Measurements from ENCODE around the gene MATN1. TPM values are rescaled to one million over a fixed set of nuclear protein-coding genes. Genes with fewer than 3 reads are reported as not detected.

The MATN1 gene
- total RNA-seq, 4 donors from 2014 or later: 0.46 to 1.7 TPM; not detected in 2

DNA sequence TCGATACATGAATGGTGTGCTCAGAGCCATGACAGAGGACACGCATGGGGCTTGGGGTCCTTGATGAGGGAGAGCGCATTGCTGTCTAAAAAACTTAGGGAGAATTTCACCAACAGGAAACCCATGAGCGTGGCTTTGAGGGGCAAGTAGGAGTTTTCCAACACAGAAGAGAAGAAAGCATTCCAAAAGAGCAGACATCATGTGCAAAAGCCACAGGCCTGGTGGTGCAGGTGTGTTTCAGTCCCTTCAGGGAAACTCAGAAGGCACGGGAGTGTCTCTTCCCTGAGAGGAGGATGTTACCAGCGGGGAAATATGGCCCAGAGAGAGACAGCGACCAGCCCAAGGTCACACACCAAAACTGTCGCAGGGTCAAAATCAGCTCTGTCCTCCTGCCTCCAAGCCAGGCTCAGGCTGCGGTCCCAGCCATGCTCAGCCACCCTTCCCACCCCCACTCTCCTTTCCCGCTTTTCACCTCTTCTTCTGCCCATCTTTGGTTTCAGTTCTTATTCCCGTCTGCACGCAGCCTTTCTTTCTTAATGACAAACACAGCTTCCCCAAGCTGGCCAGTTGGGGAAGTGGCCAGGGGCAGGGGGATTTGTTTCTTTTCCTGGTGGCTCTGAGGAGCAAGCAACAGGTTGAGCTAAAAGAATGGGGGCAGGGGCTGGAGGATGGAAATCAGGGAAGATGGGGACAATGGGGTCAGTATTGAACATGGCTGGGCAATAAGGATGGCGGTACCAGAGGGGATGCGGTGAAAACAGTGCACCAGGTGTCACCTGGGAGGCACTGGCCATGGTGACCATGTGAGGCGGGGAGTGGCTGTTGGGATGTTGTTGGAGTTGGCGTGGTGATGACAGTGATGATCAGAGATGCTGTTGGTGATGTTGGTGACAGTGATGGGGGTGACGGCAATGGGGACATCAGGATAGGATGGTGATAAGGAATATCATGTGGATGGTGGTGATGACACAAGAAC lies 23.9 kb upstream of the MATN1 start:
- no peaks in the 10 kb centered on the region for H3K4me1 ChIP-seq
- no peak overlapping the region for H3K4me3 ChIP-seq
- TF ChIP-seq, protein P1, sequence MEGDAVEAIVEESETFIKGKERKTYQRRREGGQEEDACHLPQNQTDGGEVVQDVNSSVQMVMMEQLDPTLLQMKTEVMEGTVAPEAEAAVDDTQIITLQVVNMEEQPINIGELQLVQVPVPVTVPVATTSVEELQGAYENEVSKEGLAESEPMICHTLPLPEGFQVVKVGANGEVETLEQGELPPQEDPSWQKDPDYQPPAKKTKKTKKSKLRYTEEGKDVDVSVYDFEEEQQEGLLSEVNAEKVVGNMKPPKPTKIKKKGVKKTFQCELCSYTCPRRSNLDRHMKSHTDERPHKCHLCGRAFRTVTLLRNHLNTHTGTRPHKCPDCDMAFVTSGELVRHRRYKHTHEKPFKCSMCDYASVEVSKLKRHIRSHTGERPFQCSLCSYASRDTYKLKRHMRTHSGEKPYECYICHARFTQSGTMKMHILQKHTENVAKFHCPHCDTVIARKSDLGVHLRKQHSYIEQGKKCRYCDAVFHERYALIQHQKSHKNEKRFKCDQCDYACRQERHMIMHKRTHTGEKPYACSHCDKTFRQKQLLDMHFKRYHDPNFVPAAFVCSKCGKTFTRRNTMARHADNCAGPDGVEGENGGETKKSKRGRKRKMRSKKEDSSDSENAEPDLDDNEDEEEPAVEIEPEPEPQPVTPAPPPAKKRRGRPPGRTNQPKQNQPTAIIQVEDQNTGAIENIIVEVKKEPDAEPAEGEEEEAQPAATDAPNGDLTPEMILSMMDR (IDR thresholded peaks at IDR 0.05): no peak
- no peak for TF ChIP-seq POLR2A (IDR thresholded peaks at IDR 0.05)
- no peaks in the 10 kb centered on the region for H3K36me3 ChIP-seq
- intact Hi-C loops (cut with DNase I; ENCODE audit: low total_unique reads): no loop called here
- DNase-seq: no peak
- H3K9me3 ChIP-seq: no peaks in the 10 kb centered on the region
- H3K27ac ChIP-seq: no peak overlapping the region
- H3K27me3 ChIP-seq: no peaks in the 10 kb centered on the region

DNA sequence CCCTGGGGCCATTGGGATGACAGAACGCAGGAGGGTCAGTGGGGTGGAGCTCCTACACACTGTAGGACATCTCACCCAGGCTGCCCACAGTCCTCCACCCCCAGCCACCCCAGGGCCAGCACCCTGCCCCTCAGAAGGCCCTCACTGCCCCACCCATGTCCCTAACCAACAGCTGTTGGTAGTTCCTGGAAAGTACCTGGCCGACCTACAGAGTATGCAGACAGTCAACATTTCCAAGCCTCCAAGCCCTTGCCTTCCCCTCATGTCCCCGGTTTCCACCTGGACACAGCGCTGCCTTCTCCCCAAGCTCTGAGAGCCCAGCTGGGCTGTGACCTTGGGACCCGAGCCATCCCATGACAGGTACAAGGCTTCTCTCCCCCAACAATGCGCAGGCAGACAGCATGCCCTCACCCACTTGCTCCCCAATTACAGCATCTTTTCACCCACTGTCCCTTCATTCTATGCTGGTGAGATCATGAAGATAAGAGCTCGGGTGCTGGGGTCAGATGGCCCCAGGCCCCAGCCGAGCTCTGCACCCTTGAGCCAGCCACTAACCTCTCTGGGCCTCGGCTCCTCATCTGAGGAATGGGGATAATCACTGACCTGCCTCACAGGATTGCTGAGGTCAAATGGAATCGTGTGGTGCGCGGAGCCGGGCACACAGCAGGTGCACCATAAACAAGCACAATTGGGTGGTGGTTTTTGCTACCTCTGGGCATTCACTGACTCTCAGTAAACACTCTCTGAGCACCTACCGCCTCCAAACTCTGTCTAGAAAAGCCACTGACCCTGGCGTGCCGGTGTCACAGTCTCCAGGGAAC lies 23.0 kb upstream of the MATN1 start:
- intact Hi-C loops (cut with DNase I; ENCODE audit: low total_unique reads): no loop called here
- TF ChIP-seq, protein P1 (IDR thresholded peaks at IDR 0.05): no peak
- no peak for TF ChIP-seq POLR2A (IDR thresholded peaks at IDR 0.05)
- H3K4me3 ChIP-seq: no peak overlapping the region

DNA sequence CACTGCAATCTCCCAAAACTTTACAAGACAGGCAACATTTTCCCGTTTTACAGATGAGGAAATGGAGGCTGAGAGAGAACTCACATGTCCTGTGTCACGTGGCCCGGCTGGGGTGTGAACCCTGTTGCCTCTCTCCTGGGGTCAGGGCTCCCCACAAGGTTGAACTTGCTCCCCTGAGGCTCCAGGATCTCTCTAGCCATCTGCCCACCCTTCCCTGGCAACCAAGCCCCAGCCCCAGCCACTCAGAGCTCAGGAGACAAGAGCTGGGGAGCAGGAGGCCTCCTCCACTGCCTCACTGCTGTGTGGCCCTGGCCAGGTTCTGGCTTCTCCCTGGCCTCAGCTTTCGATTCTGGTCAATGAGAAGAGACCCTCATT lies 22.4 kb upstream of the MATN1 start:
- H3K27me3 ChIP-seq: no peaks in the 10 kb centered on the region
- TF ChIP-seq, protein P1 (IDR thresholded peaks at IDR 0.05): no peak
- TF ChIP-seq POLR2A (IDR thresholded peaks at IDR 0.05): no peak
- H3K27ac ChIP-seq: peak overlapping the region in 1 of 2 donors; percentile 10
- H3K4me3 ChIP-seq: no peak overlapping the region
- H3K4me1 ChIP-seq: no peaks in the 10 kb centered on the region
- no peak for DNase-seq
- H3K9me3 ChIP-seq: no peaks in the 10 kb centered on the region
- intact Hi-C loops (cut with DNase I; ENCODE audit: low total_unique reads): no loop called here
- H3K36me3 ChIP-seq: no peaks in the 10 kb centered on the region

More for the DNA sequence above, 23.0 kb upstream of the MATN1 start:
- Histone ChIP-seq H3K27me3 (no peaks in the 10 kb centered on the region), H3K36me3 (no peaks in the 10 kb centered on the region), H3K27ac (peak overlapping the region in 1 of 2 donors; percentile 10), H3K4me1 (no peaks in the 10 kb centered on the region), H3K9me3 (no peaks in the 10 kb centered on the region)
- no peak for DNase-seq

DNA sequence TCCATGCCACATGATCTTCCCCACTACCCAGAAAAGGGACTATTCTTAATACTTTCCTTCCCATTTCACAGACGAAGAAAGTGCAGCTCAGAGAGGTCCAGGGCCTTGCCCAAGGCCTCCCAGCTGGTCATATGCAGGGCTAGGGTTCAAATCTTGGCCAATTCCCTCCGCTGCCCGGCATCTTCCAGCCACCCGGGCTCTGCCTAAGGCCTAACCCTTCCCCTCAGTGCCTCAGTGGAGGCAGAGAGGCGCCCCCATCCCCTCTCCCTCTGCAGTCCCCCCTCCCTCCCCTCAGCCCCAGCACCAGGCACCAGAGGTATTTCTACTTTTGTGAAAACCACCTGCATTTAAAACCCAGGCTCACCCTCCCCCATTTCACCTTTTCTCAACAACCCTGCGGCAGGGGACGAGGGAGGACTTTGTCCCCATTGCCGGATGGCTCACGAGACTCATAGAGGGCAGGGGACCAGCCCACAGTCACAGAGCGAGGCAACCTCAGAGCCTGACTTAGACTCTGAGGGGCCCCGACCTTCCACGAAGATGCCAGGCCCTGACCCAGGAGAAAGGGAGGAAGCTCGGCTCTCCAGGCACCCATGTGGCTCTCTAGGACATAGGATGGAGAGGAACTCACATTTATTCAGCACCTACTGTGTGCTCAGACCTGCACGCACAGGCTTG lies 21.9 kb upstream of the MATN1 start:
- no peak for DNase-seq
- Histone ChIP-seq H3K4me1 (no peaks in the 10 kb centered on the region), H3K9me3 (no peaks in the 10 kb centered on the region), H3K27ac (no peak overlapping the region), H3K36me3 (no peaks in the 10 kb centered on the region), H3K4me3 (no peak overlapping the region), H3K27me3 (no peaks in the 10 kb centered on the region)
- TF ChIP-seq, protein P1 (IDR thresholded peaks at IDR 0.05): no peak
- intact Hi-C loops (cut with DNase I; ENCODE audit: low total_unique reads): no loop called here

Measured in uterus (tissue), 4 donors.